HL-60/S4 treated with retinoic acid at 250 ng/mL for 4 days and 3 days (cell line): ENCODE measurements around the gene STIM1.
"Not testable (repeated sequence)": the region's sequence is repeated elsewhere in the genome, so short reads cannot be mapped to it uniquely, and the experiment has no call there.

Experiments
- in situ Hi-C: fragments of 300-500 bp; cut with MboI; formaldehyde crosslinking; loops from 2 replicates; pipeline ENCODE4 v1.7.0; 2022; ENCODE audit warnings: low sequenced_read_pairs

STIM1 gene

DNA sequence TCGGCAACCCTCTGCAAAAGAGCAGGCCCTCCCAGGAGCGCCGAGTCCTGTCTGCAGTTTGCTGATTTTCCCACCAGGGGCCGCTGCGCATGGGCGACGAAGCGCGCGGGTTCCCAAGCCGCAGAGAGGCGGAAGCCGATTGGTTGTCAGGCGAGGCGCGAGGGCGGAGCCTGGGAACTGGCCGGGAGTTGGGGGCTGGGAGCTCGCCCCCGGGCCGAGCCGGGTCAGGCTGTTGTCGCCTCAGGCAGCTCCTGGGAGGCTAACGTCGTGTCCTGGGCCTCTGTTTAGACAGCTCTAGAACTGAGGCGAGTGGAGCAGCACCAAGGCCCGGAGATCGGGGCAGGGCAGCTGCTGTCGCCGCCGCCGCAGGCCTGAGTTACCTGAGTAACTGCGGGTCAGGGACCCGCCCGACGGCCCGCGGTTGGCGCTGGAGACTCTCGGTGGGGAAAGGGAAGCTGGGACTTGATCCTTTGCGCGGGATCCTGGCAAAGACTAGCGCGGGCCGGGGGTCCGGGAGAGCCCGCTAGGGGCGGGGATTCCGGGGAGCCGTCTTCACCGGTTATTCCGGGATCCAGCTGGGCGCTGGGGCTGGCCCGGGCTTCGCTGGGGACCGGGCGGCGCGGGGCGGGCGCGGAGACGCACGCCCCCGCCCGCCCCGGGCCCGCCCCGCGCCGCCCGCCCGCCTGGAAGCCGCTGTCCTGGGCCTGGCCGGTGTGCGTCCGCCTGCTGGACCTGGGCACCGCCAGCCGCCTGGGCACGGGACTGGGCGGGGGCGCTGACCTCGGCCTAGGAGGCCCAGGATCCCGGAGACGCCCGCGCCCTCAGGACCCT lies at the start of gene STIM1:
Gene STIM1, plus strand, starts transcription at position 688 of the 831 bp plus-strand sequence. CDS start 607 bp downstream, outside the sequence.
- in situ Hi-C loops, result loop anchor here (10.0 kb wide), 1 partner anchor 210 kb away; no protein-coding TSS in a partner anchor

DNA sequence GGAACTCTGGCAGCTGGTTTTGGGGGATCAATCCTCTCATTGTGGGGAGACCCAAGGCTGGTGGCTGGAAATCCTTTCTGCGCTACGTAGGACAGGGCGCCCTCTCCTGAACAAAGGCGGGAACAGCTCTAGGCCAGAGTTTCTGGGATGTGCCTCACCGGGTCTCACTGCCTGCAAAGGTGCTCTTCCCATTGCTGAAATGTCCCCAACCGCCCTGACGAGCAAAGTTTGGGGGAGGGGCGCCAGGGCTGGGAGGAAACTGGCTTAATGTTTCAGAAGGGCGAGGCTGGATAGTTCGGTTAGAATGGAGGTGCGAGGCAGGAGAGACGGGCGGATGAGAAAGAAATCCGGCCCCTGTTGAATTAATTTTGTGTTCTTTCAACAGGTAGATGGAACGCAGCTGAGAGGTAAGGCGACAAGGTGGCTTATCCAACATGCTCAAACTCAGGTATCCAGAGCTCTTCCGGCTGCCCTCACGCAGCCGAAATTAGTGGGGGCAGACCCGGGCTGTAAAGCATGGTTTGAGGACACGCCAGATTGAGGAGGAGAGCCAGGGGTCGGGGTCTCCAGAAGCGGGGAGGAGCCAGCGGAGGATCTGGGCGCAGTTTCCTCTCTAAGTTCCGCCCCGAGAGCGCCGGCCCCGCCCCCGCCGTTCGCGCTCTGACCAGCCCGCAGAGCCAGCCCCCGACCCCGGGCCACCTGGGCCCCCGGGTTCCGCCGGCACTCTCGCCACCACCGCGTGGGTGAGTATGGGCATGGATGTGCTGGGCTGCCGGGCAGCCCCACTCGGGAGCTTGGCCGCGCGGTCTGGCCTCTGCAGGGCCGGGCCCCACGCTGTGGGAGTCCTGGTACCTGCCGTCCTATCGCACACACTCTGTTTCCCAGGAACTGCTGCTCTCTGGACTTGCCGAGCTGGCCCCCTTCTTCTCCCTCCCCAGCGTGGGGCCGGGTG lies 47.3 kb upstream of the STIM1 start, which contains the start of gene PGAP2:
Gene PGAP2, plus strand, starts transcription at position 652 of the 952 bp plus-strand sequence. CDS start 2,700 bp downstream, outside the sequence.
- in situ Hi-C loops, result no loop called here

DNA sequence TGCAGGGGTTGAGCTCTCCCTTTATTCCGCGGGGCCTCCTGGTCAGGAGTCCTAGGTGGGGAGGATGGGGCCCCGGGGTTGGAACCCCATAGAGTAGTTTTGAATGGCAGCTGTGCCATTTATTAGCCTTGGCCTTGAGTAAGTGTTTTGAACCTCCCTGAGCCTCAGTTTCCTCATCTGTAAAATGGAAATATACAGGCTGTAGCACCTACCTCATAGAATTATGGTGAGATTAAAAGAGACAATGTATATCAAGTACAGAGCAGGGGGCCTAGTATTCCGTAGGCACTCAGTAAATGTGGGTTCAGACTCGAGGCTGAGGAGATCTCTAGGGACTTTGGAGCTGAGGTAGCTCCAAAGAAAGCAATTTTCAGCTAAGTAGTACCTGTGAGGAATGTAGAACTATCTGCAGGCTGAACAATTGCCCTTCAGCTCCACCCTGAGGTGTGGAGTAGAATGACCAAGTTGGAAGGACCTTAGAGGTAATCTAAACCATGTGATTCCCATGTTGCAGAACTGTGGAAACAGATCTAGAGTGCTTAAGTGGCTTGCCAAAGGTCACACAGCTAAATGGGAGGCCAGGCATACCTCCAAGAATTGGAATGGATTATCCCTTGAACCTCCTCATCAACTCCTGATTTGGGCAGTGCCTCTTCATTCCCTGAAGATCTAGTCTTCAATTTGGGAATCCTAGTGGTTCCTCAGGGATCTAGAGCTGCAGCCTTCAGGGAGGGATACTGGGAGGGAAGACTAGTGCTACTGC lies 46.4 kb upstream of the STIM1 start:
- in situ Hi-C loops, result no loop called here

DNA sequence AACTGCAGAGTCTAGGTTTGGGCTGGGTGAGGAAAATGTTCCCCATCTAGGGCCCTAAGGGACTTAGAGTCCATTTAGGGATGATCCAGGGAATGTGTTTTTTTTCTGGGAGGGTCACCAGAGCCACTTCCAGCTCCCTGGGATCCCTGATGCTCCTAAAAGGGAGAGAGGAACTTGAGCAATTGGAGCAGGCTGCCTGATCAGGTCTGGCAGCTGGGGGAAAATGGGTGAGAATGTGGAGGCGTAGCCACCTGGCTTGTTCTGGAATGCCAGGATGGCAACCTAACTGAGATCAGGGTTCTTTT lies 45.9 kb upstream of the STIM1 start:
- in situ Hi-C loops, result no loop called here

DNA sequence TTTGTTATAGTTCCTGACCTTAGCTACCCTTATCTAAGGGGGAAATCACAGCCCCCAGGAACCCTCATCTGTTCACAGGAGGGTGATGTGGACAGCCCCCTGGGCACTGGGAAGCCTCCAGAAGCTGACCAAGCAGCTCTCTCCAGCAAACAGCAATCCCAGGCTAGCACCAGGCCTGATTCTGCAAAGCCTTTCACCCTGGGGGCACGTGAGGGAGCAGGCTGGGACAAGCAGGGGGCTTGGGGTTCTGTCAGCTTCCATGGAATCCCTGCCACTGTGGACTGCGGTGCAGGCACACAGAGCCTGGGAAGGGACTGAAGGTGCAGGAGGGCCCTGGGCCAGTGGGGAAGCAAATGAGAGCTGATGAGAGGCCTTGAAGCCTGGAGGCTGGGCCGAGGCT lies 45.0 kb upstream of the STIM1 start:
- in situ Hi-C loops, result no loop called here

DNA sequence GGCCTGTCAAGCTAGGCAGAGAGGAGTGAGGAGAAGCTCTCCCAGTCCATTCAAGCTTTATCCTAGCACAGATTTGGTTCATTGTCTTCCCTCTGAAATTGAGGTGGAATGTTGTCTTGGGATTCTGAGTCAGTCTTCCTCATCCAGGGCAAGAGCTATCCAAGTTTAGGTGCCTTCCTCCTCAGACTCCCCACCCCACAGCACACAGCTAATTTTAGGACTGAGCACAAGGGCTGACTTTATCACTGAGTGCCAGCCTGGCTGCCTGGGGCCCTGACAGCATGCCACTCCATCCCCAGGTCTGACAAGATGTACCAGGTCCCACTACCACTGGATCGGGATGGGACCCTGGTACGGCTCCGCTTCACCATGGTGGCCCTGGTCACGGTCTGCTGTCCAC lies 44.5 kb upstream of the STIM1 start:
- in situ Hi-C loops, result no loop called here

DNA sequence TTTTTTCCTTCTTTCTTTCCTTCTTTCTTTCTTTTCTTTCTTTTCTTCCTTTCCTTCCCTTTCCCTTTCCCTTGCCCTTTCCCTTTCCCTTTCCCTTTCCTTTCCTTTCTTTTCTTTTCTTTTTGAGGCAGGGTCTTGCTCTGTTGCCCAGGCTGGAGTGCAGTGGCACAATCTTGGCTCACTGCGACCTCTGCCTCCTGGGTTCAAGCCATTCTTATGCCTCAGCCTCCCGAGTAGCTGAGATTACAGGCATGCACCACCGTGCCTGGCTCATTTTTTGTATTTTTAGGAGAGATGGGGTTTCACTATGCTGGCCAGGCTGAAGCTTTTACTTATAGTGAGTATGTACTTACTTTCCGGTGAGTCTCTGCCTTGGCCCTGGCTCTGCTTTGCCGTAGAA lies 40.6 kb upstream of the STIM1 start:
- in situ Hi-C loops, result not testable (repeated sequence)

DNA sequence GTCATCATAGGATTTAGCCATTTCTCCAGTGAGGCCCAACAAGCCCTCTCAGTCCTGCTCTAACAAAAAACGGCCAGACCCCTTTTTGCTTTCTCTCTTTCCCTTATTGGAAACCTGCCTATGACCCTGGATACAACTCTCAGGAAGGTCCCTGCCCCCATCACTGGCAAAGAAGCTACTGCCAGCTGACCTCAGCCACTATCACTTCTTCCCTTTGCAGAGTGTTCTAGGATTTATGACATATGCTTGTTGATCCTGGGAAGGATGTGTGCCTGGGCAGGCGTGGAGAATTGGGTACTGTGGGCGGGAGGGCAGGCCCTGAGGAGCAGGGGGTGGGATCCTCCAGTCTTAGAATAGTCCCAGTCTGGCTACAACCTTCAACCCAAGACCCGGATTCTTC lies 39.6 kb upstream of the STIM1 start:
- in situ Hi-C loops, result no loop called here

DNA sequence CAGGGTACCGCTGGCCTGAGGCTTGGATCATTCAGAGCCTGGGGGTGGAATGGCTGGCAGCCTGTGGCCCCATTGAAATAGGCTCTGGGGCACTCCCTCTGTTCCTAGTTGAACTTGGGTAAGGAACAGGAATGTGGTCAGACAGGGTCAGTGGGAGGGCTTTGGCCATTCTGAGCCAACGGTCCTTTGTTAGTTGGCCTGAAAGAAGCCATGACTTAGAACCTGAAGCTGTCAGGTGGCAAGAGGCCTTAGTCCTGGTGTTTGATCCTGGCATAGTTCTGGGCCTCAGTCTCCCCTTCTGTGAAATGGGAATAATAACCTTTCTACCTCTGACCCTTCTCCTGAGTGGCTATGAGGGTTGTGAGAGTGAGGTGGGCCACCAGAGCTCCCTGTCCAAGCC lies 38.8 kb upstream of the STIM1 start:
- in situ Hi-C loops, result no loop called here

DNA sequence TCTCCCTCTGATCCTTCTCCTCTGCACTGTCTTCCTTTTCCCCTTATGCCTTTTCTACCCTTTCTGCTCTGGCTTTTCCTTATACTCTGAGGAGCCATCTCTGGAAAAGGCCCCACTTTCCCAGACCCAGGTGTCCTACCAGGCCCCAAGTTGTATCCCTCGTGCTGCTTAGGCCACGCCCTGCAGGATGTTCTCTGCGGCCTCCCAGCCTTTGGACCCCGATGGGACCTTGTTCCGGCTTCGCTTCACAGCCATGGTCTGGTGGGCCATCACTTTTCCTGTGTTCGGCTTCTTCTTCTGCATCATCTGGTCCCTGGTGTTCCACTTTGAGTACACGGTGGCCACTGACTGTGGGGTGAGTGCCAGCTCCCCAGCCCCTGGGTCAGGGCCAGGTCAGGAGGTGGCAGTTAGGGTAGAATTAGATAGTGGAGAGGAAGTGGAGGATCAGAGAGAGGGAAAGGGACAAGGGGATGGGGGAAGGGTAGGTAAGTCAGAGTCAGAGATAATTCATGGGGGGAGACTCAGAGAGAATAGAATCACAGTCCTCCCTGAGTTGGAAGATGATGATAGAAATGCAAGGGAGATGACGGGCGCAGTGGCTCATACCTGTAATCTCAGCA lies 38.2 kb upstream of the STIM1 start:
- in situ Hi-C loops, result no loop called here

DNA sequence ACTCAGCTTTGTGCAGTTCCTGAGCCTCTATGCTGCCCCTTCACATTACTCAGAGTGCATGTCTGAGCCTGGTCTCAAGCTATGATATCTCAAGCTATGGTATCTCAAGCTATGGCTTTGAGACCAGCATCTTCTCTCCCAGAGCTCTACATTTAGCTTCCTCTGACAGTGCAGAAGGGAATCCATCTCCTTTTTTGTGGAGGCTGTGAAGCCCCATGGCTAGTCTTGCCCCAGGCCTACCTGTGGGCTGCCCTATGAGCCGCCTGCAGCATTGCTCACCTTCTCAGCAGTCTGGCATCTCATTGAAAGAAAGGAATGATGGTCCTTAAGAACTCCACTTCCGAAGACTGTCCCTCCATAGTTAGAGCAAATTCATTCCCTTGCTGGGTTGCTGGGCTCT lies 34.5 kb upstream of the STIM1 start:
- in situ Hi-C loops, result no loop called here

DNA sequence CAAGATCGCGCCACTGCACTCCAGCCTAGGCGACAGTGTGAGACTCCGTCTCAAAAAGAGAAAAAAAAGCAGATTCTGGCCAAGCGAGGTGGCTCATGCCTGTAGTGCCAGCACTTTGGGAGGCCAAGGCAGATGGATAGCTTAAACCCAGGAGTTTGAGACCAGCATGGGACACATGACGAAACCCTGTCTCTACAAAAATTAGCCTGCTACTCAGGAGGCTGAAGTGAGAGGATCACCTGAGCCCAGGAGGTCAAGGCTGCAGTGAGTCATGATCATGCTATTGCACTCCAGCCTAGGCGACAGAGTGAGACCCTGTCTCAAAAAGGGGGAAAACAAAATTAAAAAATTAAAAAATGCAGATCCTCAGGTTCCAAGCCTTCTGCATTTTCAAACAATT lies 33.2 kb upstream of the STIM1 start:
- in situ Hi-C loops, result no loop called here

DNA sequence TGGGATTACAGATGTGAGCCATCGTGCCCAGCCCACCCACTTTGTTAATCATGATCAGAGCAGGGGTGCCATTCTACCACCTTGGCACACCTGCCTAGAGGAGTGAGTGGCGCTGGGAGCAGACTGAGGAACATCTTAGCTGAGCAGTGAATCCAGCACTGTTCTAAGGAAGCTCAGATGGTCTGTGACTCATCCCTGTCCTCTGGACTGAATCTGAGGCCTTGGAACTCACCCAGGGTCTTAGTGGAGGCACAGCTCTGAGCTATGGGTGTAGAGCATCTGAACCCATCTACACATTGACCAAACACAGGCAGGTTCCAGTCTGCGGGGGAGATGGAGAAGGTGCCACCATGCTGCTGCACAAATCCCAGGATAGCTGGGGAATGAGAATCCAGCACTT lies 32.2 kb upstream of the STIM1 start:
- in situ Hi-C loops, result no loop called here

DNA sequence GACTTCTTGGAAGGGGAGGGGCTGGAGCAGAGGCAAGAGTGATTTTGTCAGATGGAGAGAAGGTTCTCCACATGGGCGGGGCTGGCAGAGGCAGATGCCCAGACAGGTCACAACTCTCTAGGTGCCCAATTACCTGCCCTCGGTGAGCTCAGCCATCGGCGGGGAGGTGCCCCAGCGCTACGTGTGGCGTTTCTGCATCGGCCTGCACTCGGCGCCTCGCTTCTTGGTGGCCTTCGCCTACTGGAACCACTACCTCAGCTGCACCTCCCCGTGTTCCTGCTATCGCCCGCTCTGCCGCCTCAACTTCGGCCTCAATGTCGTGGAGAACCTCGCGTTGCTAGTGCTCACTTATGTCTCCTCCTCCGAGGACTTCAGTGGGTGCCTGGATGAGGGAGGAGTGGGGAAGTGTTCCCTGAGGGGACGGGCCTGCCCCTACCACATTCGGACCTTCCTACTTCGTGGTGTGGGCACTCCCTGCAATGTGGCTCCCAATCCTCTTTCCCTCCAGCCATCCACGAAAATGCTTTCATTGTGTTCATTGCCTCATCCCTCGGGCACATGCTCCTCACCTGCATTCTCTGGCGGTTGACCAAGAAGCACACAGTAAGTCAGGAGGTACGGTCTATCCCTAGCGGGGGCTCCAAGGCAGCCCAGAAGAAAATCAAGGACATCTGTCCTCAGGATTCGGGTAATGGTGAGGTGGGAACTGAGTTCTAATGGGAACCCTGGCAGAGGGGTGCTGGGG lies 31.5 kb upstream of the STIM1 start:
- in situ Hi-C loops, result no loop called here

DNA sequence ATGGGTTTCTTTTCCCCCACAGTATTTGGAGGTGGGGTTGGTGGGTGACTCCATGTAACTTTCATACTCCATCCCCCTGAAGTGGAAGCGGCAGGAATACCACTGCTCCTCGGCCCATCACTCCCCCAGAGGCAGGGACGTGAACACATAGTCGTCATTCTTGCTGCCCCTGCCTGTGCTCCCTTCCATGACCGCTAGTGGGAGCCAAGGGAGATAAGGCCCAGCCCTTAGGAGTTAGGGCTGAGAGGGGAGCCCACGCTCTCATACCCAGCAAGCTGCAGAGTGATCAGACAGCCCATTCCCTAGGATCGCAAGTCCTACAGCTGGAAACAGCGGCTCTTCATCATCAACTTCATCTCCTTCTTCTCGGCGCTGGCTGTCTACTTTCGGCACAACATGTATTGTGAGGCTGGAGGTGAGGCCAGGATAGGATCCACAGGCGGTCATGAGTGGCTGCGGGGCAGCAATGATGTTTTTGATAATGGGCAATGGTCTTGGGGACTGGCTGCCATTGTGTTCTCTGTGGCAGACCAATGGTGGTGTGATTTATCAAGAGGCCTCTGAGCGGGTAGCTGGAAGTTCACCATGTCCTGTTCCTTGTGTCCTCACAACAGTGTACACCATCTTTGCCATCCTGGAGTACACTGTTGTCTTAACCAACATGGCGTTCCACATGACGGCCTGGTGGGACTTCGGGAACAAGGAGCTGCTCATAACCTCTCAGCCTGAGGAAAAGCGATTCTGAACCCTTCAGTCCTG lies 30.6 kb upstream of the STIM1 start:
- in situ Hi-C loops, result no loop called here

DNA sequence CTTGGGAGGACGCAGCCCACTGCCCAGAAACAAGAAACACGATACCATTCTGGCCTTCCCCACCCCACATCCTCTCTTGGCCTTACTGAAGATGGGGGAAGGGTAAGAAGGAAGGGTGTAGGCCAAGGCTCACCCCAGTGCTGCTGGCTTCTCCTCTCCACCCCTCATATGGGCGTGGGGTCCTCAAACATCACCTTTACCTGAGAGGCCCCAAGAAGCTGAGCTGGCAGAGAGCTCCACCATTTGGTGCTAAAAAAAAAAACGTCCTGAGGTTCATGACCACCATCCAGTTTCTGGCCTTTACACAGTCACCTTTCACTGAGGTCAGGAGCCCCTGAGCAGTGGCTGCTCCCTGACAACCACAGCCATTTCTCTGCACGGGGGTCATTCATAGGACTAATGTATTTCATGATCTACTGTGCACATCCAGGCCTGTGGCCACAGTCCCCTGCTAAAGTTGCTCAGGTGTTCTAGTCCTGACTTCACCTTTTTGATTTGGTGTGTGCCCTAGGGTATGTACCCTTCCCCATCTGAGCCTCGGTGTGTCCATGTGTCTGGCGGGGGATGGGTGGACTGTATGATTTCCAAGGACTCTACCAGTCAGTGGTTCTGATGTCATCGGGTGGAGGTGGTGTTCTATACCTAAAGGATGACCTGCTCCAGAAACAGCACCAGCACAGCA lies 29.9 kb upstream of the STIM1 start:
- in situ Hi-C loops, result no loop called here

DNA sequence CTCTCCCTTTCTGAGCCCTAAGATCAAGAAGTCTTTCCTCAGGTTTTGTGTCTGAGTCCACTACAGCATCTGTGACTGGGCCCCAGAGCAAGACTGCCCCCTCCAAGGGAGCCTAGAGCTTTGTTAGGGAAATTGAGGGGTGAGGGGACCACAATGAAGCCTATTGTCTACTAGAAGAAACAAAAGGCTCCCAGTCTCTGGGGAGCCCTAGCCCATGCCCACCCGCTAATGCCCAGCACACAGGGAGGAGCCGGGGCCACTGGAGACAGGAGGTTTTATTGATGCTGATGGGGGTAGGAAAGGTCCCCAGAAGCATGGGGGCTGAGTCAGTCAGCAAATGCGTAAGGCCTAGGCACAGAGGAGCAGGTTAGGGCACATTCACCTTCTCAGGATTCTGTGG lies 28.7 kb upstream of the STIM1 start:
- in situ Hi-C loops, result no loop called here

DNA sequence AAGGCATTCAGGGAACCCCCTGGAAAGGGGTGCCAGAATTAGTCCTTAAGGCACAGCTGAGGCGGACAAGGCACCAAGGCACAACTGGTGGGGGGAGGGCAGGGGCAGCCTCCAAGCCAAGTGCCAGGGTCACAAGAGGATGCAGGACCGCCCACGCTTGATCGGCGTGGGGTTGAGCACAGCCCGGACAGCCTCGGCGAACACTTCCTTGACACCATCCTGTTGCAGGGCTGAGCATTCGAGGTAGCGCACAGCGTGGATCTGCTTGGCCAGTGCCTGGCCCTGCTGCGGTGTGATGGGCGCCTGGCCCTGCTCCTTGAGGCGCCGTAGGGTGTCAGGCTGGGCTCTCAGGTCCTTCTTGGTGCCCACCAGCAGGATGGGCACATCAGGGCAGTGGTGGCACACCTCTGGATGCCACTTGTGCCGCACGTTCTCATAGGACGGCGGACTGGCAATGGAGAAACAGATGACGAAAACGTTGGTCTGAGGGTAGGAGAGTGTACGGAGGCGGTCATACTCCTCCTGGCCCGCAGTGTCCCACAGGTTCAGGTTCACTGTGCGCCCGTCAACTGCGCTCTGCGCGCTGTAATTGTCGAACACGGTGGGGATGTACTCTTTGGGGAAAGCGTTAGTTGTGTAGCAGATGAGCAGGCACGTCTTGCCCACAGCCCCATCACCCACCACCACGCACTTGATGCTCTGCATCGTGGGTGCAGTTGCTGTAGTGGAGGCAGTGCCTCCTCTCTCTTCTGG lies 27.9 kb upstream of the STIM1 start:
- in situ Hi-C loops, result no loop called here
